ENCODE data around the gene GALNT6.

GRCh38 chr12:51424662-51425539 lies 33.7 kb upstream of the GALNT6 start, which contains the start of gene SLC4A8:
- TF ChIP-seq CTCF (IDR thresholded peaks at IDR 0.05) (no peak), POLR2A (IDR thresholded peaks at IDR 0.05) (no peak)

All from lower leg skin (tissue), 3 donors.